Activated T-cell treated with anti-CD3 and anti-CD28 coated beads for 4 hours (primary cell): ENCODE results near the gene TMEM239.
"Not testable (repeated sequence)": the region's sequence is repeated elsewhere in the genome, so short reads cannot be mapped to it uniquely, and the experiment has no call there.

Experiments
- DNase-seq: peaks from one replicate; pipeline ENCODE4 v3.0.0-alpha.2; 2020

Gene TMEM239

DNA sequence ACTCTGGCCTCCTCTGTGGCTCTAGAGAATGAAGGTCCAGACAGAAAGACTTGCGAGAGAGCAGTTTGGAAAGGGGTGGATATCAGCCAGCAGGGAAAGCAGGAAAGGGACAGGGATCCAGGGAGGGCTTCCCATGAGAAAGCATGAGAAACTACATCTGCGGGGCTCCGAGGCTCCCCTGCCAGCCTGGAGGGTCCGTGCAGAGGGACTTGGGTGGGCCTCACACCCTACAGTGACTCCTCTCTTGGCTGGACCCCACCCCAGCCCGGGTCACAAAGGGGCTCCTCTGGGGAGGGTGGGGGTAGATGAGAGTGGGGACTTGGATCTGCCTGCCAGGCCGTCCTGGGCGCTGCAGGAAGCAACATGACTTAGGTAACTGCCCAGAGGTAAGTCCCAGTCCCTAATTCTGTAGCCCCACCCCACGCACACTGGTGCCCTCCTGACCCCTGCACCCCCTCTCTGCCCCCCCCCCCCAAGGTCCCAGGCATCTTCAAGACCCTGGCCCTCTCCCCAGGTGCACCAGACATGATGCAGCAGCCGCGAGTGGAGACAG is at the start of gene TMEM239:
TSS of gene TMEM239 (plus strand) at position 335 of the 553 bp plus-strand sequence. CDS start at position 526, 191 bp downstream.
- no peak for DNase-seq

DNA sequence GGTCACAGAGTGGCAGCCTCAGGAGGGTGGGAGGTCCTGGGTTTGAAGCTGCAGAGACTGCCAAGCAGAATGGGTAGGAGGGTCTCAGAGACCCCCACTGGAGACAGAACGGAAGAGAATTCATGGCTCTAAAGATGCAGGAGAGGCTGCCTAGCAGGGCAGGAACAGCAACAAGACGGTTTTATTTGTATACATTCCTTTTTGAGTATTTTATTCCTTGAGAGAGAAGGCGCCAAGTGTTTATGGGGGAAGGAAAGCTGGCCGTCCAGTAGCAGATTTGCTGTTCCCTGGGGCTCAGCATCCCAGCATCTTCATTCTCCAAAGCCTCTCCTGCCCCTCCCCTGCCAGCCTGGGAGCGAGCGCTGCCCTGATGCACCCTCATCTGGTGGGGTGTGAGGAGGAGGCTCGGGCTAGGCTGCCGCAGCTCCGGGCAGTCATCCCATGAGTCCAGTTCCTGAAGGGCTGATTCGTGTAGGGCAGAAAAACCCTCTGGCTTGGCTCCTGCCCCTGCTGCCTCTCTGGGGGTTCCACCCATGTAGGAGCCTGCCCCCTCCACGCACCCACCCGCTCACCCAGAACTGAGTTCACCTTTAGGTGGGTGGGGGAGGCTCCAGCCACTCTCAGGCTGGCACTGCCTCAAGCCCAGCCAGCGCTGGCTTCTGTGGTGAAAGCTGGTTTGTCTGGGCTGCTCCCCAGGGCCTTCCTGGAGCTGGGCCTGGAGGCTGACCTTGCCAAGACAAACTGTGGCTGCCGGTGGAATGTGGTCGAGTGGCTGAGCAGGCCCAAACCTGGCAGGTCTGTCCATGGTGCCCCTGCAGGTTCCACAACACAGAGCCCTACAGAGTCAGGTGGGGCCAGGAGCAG is 48.2 kb upstream of the TMEM239 start:
- DNase-seq: no peak

DNA sequence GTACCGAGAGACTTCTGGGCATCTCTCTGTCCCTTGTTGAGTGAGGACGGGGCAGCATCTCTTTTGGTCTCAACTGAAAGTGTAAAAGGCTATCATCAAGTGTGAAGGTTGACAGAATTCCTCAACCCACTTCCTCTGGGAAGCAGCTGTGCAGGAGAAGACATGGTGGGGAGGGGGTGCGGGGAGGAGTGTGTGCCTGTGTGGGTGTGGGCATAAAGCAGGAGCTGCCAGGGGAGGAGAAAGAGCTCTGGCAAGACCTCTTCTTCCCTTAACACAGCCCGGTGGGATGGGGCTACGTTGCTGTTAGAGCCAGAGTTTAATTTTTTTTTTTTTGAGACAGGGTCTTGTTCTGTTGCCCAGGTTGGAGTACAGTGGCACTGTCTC is 47.5 kb upstream of the TMEM239 start:
- DNase-seq: no peak

DNA sequence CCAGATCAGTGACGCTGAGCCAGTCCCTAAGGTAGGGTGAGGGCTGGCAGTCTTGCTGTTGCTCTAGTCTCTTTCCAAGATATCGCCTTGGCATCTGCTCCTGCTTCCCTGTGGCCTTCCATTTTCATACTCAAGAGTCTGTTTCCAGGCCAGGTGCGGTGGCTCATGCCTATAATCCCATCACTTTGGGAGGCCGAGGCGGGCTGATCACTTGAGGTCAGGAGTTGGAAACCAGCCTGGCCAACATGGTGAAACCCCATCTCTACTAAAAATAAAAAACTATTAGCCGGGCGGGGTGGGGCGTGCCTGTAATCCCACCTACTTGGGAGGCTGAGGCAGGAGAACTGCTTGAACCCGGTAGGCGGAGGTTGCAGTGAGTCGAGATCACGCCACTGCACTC is 46.1 kb upstream of the TMEM239 start:
- not testable (repeated sequence) for DNase-seq

DNA sequence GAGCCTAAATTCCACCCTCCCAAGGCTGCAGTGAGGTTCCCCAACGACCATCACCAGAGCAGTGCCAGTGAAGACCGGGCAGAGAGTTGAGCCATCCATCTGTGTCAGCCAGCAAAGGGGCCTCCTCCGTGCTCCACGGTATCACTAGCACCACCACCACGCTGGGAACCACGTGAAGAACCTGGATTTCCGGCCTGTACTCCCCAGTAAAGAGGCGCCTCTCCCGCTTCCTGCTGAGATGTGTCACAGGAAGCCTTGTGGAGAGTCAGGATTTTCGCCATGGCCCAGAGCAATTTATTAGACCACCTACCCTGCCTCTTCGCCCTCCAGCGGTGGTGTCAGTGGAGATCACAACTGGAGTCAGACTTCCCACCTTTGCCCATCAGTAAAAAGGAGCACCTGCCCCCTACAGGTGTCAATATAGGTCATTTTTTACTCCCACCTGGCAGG is 44.5 kb upstream of the TMEM239 start:
- DNase-seq: no peak

DNA sequence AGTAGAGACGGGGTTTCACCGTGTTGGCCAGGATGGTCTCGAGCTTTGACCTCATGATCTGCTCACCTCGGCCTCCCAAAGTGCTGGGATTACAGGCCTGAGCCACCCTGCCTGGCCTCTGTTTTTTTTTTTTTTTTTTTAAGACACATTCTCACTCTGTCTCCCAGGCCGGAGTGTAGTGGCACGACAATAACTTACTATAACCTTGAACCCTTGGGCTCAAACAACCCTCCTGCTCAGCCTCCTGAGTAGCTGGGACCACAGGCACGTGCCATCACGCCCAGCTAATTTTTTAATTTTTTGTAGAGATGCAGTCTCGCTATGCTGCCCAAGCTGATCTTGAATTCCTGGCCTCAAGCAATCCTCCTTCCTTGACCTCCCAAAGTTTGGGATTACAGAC is 42.4 kb upstream of the TMEM239 start:
- no peak for DNase-seq

DNA sequence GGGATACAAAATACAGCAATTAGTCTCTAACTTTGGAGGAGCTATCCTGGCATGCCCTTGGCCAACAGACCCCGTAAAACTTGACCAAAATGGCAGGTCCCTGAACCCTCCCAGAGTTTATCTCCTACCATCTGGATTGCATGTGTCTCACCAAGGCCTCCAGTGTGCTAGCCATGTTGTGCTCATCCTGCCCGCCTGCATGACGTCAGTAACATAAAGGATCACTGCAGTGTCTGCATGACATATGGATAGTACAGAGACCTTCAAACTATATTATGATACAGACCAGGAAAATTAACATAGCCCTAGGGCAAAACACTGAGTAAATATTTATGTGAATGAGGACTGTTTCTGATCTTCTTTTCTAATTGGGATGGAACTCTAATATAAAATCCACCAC is 41.0 kb upstream of the TMEM239 start:
- no peak for DNase-seq

DNA sequence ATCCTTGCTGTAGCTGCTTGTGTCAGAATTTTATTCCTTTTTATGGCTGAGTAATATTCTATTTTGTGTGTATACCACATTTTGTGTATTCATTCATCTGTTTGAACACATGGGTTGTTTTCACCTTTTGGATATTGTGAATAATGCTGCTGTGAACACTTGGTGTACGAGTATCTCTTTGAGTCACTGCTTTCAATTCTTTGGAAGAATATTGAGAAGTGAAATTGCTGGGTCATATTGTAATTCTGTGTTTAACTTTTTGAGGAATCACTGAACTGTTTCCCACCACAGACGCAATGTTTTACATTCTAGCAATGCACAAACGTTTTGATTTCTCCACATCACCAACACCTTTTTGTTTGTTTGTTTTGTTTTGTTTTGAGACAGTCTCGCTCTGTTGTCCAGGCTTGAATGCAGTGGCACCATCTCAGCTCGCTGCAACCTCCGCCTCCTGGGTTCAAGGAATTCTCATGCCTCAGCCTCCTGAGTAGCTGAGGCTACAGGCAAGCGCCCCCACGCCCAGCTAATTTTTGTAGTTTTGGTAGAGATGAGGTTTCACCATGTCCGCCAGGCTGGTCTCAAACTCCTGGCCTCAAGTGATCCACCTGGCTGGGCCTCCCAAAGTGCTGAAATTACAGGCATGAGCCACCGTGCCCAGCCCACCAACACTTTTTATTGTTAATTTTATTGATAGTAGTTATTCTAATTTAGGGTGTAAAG is 37.4 kb upstream of the TMEM239 start:
- DNase-seq: no peak

DNA sequence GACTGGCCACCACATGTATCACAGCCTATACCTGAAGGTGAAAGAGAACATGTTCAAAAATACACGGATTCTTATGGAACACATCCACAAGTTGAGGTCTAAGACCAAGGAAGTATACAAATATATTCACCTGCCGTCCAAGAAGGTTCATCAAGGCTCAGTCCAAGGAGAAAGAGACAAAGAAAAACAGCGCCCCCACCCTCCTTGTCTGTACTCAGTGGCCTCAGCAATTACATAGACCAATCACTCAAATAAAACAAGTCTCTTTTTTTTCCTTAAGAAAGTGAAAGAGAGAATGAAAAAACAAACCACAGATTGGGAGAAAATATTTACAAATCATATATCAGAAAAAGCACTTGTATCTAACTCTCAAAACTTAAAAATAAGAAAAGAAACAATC is 35.2 kb upstream of the TMEM239 start:
- DNase-seq: no peak

DNA sequence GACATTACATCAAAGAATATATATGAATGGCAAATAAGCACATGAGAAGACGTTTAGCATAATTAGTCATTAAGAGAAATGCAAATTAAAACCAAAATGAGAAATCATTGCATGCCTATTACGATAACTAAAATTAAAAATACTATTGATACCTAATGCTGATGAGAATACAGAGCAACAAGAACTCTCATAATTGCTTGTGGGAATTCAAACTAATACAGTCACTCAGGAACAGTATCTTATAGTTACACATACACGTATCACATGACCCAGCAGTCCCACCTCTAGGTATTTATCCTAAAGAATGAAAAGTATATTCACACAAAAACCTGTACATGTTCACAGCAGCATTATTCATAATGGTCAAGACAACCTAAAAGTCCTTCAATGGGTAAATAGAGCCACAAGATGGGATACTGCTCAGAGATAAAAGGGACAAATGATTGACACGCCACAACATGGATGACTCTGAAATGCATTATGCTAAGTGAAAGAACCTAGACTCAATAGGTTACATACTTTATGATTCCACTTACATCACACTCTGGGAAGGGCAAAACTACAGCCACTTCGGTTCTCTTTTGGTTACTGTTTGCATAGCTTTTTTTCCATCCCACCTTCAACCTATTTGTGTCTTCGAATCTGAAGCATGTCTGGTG is 32.1 kb upstream of the TMEM239 start:
- no peak for DNase-seq

DNA sequence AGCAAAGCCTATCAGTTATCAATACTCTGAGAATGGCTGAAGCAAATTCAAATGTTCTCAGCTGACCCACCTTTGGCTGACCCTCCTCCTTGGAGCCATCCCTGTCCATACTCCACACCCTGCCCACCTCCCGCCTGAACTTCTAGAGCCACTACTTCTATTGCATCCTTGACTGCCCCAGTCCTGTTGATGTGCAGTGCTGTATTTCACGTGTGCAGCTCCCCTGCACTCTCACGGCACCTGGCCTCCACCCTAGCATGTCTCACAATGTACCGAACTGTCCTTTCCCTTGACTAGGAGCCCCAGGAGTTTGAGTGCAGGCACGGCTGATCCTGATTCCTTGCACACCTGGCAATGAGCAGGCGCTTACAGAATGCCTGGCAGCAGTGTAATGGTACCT is 22.7 kb upstream of the TMEM239 start:
- DNase-seq: no peak

DNA sequence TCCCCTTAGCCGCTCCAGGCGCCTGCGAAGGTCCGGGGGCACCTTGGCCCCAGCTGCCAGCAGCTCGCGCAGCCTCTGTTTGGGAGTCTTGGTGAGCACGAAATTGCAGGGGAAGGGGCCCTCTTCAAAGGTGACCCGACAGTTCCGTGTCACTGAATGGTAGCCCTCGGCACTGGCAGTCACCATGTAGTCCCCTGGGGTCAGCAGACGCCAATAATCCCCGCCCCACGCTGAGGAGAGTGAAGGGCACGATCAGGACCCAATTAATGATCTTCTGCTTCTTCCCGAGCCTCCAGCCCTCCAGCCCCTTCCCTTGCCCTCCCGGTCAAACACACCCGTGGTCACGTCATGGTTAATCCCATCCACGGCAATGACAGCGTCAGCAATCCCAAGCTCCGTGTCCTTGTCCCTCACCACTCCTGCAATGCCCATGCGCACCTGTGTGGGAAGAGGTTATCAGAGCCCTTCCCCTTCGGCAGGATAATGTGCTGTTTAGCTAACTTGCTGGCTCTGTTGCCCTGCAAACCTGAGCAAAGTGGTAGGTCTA is 21.9 kb upstream of the TMEM239 start:
- no peak for DNase-seq

DNA sequence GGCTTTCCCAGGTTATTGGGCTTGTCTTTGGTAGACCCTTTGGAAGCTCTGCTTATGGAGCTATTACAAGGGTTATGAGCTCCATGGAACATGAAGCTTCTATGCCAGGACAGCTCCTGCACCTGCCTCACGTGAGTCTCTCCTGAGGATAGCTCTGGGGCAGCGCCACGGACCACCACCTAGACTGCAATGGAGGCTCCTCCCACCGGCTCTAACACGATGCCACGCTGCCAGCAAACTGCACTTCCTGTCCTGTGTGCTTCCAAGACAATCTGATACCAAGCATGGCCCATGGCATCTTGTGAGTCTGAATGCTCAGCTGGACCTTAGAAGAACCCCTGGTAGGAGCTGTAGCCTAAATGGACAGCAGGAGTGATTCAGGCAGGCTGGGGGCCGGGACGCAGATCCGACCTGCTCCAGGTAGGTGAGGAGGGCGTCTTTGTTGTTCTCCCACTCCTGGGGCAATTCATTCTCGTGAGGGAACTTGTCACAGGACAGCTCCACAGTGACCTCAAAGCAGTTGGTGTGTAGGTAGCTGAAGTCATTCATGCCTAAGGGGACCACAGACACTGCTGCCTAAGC is 21.2 kb upstream of the TMEM239 start:
- DNase-seq: no peak

DNA sequence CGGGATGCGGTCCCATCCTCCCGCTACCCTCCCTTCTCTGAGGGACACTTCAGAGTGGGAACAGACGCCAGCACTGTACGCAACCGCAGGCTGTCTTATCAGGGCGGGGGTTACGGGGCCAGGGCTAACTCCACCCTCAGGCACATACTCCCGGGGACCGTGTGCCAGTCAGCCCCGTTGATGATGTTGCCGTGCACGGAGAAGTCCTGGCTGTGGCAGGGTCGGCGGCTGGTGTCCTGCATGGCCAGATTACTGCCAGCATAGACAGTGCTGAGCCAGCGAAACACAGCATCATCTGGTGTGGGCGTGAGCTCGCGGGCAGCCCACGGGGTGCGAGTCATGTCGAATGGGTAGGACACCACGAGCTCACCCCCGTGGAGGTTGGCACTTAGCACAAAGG is 20.7 kb upstream of the TMEM239 start:
- DNase-seq: no peak

DNA sequence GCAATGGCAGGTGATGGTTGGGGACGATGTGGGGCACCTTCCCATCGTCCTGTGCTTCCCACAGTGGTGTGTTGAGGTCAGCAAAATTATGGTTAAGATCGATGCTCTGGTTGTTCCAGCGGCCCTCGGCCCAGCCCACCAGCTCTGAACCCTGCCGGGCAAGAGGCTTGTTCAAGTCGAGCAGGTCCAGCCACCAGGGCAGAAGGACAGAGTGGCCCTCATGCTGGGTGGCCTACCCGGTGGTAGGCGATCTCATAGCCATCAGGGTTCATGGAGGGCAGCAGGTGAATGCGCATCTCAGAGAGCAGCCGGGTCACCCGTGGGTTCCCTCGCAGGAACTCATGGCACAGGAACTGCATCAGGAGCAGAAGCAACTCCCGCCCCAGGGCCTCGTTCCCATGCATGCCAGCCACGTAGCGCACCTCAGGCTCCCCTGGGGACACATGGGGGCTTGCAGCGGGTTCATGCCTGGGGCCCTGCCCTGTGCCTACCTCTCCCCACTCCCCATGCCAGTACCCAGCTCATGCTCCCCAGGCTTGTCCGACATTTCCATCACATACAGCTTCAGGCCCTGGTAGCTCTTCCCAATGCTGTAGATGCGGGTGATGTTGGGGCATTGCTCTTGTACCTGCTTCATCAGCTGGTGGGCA is 20.0 kb upstream of the TMEM239 start:
- DNase-seq: no peak

DNA sequence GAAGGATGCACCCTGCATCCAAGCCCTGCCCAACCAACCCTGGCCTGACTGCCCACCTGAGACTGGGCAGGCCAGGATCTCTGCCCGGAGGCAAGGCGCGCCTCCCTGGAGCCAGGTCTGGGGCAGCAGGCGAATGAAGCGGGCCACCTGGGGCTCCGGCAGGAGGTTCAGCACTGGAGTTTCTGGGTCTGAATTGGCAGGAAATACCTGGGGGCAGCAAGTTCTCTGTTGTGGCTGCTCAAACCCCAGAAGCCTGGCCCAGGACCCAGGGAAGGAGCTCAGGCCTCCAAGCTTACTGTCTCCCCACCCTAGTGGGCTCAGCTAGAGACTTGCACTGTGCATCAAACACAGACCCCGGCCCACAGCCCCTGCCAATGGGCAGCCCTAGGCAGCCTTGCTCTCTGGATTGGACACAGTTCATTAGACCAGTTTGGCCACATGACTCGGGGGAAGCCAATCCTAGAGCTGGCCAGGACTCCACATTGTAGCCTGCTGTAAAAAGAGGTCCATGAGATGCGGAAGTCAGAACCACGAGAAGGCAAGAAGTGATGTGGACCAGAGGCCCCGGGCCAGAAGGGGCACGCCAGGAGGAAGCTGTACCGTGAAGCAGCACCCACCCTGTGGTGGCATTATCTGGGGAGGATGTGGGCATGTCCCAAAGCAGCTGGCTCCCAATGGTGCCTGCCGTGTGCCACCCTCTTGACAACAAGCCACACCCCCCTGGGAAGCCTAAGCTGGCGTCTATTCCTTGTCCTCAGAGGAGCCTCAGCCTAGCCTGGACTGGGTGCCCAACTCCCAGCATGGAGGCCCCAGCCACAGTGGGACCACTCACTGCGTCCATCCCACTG is 18.8 kb upstream of the TMEM239 start:
- no peak for DNase-seq

DNA sequence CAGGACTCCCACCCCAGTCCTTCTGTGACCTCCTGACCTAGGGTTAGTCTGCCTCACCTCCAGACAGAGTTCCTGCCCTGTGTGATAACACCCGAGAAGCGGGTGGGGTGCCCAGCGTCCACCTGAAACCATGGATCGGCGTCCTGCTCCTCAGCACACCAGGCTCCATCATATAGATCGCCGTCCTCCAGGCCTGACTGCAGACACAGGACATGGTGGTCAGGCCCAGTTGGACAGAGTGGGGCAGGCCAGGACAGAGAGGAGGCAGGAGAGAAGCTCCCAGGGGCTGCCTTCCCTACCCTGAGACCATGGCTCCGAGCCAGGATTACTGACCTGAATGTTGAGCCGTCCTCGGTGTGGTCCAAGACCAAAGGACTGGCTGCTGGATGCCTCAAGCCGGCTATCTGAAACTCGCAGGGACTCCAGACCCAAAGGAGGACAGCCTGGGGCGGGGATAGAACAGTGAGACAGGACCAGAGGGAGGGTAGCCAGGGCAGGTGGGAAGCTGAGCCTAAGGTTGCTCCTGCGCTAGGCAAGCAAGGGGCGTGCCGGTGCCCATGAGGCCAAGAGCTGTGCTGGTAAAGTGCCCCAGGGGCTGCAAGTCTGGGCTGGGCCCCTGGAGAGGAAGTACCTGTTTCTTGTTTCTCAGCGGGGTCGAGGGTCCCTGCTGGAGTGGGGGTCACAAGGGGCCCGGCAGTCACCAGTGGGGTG is 17.9 kb upstream of the TMEM239 start:
- no peak for DNase-seq

DNA sequence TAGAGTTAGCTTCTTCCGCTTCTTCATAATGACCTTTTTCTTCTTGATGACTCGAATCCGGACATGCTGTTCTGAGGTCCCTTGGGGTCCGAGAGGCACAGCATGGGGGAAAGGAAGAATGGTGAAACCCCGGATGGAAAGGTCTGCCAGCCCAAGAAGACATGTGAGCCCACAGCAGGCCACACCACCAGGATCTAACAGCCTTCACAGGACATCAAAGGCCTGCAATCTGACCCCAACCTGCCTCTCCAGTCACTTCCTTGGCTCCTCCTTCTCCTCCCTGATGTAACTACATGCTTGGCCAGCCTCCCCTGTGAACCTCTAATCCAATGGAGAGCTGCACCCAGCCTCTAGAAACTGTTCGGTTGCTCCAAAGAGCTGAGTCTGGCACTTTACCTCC is 17.4 kb upstream of the TMEM239 start:
- DNase-seq: no peak

DNA sequence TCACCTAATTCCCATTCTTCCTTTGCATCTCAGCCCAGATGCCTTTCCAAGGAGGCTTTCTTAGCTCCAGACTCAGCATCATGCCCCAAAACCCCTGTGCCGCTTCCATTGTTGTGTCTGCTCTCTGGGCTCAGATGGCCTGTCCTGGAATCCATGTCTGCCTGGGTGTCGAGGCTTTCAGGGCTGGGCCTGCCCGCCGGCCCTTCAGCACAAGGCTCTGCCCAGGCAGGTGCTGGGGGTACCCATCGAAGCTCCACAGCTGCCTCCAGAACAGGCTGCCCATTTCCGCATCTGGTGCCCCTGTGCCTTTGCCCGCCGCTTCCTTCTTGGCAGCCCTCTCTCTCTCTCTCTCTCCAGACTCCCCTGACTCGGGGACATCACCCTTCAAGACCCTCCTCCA is 16.9 kb upstream of the TMEM239 start:
- no peak for DNase-seq

DNA sequence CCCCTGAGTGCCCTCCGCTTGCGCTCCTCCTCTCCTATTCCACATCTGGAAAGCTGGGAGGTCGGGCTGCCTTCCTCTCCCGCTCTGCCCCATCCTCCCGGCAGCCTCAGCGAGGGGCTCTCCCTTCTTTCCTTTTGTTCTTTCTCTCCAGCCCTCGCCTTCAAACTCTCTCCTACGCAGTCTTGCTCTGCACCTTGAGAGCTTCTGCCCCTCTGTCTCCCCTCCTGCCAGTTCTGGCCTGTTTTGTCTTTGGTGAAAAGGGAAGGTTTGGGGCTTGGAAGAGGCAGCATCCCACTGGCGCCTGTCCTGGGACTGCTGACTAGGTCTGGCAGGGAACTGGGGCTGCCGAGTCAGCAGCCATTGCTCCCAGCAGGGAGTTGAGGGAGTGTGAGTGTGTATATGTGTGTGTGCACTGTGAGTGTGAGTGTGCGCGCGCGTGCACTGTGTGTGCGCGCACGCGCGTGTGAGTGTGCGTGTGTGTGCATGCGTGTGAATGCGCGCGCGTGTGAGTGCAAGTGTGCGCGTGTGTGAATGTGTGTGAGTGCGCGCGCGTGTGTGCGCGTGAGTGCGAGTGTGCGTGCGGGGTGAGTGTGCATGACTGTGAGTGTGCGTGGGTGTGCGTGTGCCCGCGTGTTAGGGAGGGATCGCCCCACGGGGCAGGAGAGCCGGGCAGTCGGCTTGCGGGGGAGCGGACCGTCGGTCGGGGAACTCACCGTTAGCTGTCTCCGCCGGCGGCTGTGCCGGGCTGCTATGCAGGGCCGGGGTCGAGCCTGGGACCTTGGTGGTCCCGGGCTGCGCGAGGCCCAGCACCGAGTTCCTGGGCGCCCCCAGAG is 16.3 kb upstream of the TMEM239 start:
- no peak for DNase-seq
